Epithelial cell of proximal tubule (primary cell): Measurements from ENCODE around the gene CENPT. TPM values are rescaled to one million over a fixed set of nuclear protein-coding genes. Genes with fewer than 3 reads are reported as not detected.

Source experiments
- DNase-seq: peaks from one replicate; pipeline ENCODE4 v3.0.0-alpha.2; 2011; ENCODE audit warnings: low read depth
- H3K4me3 ChIP-seq: 2 replicates; pipeline ENCODE4 v1.5.1; 2011; ENCODE audit warnings: low read depth, mild to moderate bottlenecking, low read length
- CTCF ChIP-seq: conservative IDR thresholded peaks from 2 replicates; pipeline ENCODE4 v1.5.1; 2012; ENCODE audit warnings: low read depth, mild to moderate bottlenecking, low read length
- total RNA-seq: library from RNA; depleted of rRNA; stranded (reverse); fragments of >200 nt; gene quantifications from 2 replicates; pipeline ENCODE4 v1.2.3, GENCODE V29; 2015

Gene CENPT
- total RNA-seq, 1 donor from 2014 or later, result 36.3 TPM

GRCh38 chr16:67804853-67805542 lies 42.5 kb downstream of the CENPT start:
- no peak for DNase-seq
- TF ChIP-seq CTCF, result no peak
- H3K4me3 ChIP-seq, result peak overlapping the region; percentile 99

- DNase-seq, result no peak
- TF ChIP-seq CTCF, result no peak
- no peak overlapping the region for H3K4me3 ChIP-seq
Observed at GRCh38 chr16:67803894-67804293, 43.6 kb downstream of the CENPT start.

- no peak for DNase-seq
- TF ChIP-seq CTCF, result no peak
- no peak overlapping the region for H3K4me3 ChIP-seq
Observed at GRCh38 chr16:67801883-67802282, 45.6 kb downstream of the CENPT start.

GRCh38 chr16:67801241-67801640 lies 46.3 kb downstream of the CENPT start:
- TF ChIP-seq CTCF, result no peak
- H3K4me3 ChIP-seq, result no peak overlapping the region
- DNase-seq, result no peak

GRCh38 chr16:67800338-67800926 lies 47.1 kb downstream of the CENPT start:
- TF ChIP-seq CTCF, result no peak
- no peak overlapping the region for H3K4me3 ChIP-seq
- DNase-seq, result no peak

DNA sequence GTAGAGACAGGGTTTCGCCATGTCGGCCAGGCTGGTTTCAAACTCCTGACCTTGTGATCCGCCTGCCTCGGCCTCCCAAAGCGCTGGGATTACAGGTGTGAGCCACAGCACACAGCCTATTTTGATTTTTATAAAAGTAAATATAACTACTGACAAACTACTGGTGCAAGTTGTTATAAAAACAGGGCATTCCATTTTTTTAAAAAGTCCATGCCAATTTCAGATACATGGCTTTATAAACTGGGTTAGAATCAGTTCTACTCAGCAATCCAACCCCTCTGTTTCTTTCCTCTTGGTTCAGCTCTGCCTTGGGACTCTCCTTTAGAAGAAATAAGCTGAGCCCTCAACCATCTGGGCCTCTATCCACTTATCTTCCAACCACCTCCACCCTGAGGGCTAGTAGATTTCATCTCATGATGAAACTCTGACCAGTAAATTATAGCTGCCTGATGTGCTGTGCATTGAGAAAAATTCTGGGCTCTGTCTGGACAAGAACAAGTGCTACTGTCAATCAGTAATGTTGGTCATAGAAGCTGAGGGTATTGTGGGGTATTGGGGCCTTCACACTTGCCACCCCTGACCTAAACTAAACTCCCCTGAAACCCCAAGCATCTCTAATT lies 51.3 kb downstream of the CENPT start:
- no peak overlapping the region for H3K4me3 ChIP-seq
- no peak for TF ChIP-seq CTCF
- DNase-seq, result no peak
